HG02981 (cell line): ENCODE measurements around the gene FGF14.

Experiments used
- ATAC-seq: cut with Tn5 transposase; IDR thresholded peaks from one replicate; pipeline ENCODE4 v1.9.1; 2021; ENCODE audit warnings: mild to moderate bottlenecking, moderate library complexity; ENCODE audit not compliant: unreplicated experiment

The FGF14 gene

DNA sequence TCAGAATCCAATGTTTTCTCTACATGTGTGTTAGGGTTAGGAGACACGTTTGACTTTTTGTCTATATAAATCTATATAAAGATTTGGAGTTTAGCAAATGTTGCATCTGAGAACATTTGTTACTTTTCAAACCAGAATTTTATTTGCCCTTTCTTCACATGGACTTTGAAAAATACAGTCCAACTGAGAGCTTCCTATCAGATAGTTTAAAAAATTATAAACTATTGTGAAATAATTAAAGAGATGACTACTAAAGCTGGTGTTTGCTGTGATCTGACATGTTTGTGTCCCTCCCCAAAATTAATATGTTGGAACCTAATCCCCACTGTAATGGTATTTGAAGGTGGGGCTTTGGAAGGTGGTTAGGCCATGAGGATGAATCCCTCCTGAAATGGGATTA, 652.3 kb downstream of the FGF14 start:
- ATAC-seq: no peak

DNA sequence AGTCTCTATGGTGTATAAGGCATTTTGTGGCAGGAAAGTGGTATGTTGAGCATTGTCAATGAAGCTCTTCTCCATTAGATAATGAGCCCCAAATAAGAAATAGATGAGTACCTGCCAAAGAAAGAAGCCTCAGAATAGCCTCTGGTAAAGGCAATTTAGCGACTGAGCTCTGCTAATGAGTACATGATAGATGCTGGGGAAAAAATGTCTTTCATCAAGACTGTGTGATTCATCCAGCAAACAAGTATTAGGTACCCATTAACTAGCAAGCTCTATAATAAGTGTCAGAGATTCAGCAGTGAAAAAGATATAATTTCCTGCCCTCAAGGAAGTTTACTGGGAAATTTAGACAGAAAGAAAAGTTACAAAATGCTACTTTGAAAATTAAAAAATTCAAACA, 654.8 kb downstream of the FGF14 start:
- no peak for ATAC-seq

DNA sequence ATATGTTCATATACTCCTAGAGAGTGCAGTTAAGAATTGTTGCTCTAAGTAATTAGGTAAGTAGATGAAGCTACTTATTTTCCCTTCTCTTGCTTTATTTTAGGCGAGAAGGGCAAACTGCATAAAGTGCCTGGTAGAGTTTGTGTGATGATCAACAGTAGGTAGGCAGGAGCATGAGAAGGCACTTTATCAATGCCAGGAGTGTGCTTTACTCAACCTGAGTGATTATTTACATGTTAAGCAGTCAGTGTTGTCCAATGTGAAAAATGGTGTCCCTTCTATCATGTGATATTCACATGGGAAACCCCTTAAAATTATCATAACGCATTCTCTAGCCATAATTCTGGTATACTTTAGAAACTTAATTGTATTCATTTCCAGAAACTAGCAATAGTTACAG, 655.3 kb downstream of the FGF14 start:
- ATAC-seq: no peak

GRCh38 chr13:101739382-101740178, 662.3 kb downstream of the FGF14 start:
- ATAC-seq: peak; percentile 98

DNA sequence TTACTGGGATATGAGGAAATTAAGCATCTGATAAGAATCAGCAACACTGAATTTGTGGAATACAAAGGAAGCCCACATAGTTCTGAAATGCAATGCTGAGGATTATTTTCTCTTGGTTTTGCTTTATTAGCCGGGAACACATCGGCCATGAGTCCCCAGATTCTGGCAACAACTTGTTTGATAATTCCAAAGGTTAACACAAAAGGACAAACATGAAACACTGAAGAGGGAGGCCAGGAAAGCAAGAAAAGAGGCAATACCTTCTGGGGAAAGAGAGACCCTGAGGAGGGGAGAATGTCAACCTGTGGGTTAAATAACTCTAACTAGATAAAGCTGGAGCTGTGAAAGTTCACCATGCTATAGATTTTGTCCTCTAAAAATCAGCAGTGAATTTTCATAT, 663.5 kb downstream of the FGF14 start:
- ATAC-seq: no peak

GRCh38 chr13:101736566-101736965, 665.3 kb downstream of the FGF14 start:
- ATAC-seq: no peak

- ATAC-seq: no peak
Observed at GRCh38 chr13:101730420-101731000, 671.3 kb downstream of the FGF14 start.

- no peak for ATAC-seq
Observed at GRCh38 chr13:101728615-101729014, 673.2 kb downstream of the FGF14 start.

DNA sequence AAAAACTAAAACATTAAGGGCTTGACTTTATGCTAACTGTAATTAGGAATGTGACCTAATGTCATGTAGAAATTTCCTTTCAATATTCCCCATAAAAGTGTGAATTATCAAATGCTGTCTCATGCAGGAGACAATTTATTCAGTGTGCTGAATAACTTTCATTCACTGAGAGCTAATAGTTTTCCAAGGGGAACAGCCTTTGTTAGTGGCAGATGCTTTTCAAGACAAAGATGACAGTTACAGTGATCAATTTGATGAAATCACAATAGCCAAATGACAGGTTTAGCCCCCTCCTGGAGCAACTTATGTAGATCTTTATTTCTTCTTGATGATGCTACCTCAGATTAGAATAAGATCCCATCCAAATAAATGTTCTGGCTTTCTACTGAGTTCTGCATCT, 673.8 kb downstream of the FGF14 start:
- no peak for ATAC-seq

DNA sequence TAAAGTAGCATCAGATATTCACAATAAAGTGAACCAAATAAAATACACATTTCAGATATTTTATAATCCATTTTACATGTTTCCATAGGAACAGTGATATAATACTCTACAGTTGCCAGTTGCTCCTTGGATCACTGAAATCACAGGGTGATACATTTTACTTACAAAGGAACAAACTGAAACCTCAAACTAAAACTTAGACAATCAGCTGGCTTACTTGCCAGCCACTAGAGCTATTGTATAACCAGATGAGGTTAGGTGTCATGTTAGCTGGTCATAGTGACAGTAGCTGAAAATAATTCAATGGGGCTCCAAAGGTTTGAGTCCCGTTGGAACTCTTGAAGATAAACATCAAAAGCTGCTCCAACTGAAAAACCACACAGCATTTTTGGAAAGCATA, 674.7 kb downstream of the FGF14 start:
- no peak for ATAC-seq

DNA sequence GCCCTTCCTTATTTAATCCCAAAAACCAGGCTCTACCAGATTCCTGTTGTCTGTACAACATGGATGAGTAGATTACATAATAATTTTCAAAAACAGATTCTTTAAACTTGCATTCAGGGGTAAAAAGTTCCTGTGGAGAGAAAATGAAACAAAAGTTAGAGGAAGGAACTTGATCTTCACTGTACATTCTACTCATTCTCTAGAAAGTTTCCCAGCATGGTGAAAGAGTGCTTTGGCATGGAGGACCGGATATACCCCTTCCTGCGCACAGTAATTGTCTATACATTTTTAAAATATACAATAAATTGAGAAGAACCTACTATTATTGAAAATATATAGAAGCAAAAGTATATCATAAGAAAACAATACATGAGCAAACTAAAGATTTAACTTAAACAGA, 675.2 kb downstream of the FGF14 start:
- no peak for ATAC-seq

- ATAC-seq: no peak
Observed at GRCh38 chr13:101718496-101718895, 683.4 kb downstream of the FGF14 start.

DNA sequence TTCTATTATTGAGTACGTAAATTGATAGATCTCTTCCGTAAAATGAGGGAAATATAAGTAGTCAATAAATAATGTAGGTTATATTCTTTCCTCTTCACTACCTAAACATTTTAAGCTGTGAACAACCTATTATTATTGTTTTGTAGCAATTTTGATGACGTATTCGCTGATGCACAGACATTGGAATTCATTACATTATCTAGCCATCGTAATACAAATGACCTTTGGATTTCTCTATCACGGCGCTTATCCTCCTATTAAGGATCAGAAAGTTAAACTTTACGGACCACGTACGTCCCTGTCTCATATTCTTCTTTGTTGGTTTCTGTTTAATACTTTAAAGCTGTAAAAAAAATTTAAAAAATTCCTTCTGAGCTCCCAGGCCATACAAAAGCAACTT, 684.5 kb downstream of the FGF14 start:
- ATAC-seq: no peak

- ATAC-seq: no peak
Observed at GRCh38 chr13:101714195-101714594, 687.7 kb downstream of the FGF14 start.

DNA sequence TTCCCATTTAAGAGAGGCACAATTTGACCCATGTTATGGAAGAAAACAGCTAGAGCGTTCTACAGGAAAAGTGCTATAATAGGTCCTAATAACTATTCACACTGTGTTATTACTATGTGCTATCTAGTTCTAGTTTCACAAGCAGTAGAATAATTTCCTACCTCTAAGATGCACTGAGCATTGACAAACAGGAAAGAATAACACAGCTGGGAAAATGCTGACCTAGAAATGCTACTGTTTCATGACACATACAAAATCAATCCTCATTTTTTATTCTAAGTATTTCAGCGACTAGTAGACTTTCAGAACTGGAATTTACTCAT, 689.9 kb downstream of the FGF14 start:
- no peak for ATAC-seq

DNA sequence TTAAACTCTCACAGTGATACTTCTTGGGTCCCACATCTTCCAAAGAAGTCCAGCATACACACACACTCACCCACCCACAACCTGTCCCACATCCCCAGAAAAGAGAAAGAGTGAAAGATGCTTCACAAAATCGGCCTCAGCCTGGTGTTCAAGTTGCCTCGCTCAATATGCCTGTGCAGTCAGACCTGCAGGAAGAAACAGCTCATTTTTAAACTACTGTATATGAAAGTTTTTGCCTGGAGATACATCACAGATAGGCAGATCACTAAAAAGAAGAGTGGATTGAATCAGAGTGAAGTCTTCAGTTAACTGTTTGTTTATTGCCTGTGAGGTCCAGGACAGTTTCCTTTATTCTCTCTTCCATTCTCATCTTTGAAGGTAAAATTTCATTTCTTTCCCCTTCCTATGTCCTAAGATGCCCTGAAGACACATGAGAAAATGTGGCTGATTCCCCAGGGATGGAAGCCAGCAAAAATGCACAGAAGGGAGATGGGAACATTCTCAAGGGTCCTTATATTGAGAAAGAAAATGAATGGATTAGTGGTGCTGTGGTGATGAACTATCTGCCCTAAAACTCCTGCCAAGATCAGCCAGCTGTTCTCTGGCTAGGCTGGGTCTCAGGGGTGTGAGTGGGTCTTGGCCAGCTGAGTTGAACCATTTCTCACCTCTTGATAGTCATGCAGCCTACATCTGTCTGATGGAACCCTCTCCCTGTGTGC, 690.4 kb downstream of the FGF14 start:
- no peak for ATAC-seq

GRCh38 chr13:101709952-101710351, 691.9 kb downstream of the FGF14 start:
- ATAC-seq: no peak

DNA sequence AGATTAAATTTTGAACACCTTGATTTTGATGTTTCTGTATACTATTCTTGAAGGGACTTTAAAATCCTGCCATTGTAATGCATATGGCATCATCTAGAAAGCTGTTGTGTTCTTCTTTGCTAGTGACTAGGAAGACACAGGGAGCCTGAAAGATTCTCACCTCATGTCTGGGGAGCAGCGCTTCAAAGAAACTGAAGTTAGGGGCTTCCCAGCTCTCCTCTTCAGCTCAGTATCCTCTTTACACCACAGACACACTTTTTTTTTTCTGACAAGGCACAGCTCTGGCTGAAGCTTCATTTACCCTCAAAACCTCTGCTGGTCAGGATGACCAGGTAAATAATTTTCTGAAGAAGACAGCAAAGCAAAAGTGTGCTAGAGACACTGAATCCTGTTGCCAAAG, 693.7 kb downstream of the FGF14 start:
- ATAC-seq: no peak

- no peak for ATAC-seq
Observed at GRCh38 chr13:101707659-101708058, 694.2 kb downstream of the FGF14 start.

GRCh38 chr13:101706651-101707050, 695.2 kb downstream of the FGF14 start:
- ATAC-seq: peak; percentile 45

GRCh38 chr13:101703838-101704237, 698.0 kb downstream of the FGF14 start:
- ATAC-seq: no peak

DNA sequence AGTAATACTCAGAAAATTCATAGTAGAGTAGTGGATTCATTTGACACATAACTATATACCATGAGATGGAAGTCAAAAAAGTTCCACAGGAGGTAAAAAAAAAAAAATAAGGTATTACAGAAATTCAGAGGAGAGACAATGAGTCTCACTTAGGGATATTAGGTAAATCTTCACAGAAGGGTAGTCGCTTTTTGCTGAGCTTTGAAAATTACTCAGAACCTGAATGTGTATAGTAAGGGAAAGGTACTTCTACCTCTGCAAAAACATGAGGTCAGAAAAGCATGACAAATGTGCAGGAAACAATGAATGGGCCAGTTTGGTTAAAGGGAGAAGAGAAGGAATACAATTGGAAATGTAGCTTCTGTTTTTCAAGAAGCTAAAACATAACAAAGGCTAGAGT, 698.8 kb downstream of the FGF14 start:
- no peak for ATAC-seq
